GM20431 (cell line): ENCODE results near the gene TTC4.

Experiments used
- in situ Hi-C: fragments of 300-500 bp; cut with MseI, MboI; formaldehyde crosslinking; loops from one replicate; pipeline ENCODE4 v1.15.0; 2020; ENCODE audit warnings: low sequenced_read_pairs; ENCODE audit not compliant: unreplicated experiment

The TTC4 gene

DNA sequence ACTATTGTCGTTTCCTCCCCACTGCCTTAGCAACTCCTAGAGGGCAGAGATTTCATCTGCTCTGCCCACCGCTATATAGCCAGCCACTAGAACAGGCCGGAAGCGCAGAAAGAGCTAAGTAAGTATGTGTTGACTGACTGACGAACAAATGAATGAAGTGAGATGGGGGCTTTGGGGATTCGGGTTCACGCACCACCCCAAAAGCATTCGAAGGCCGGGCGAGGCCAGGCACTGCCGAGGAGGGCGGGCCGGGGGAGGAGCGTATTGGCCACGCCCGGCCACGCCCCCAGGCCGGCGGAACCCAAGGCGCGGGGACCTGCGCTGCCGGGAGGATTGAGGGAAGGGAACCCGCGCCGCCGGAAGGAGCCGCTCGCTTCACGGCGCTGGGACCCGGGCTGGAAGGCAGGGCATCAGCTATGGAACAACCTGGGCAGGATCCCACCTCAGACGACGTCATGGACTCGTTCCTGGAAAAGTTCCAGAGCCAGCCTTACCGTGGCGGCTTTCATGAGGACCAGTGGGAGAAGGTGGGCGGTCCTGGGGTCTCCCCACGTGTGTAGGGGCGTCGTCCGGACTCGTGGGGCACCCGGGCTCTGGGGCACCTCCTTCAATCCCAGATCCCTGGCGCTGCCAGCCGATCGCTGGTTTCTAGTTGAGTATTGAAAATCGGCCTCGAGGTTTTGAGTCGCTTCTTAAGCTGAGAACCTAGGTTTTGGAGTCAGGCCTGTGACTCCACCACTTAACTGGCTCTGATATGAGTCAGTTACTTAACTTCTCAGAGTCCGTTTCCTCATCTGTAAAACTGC, at the start of gene TTC4:
TTC4 (plus strand) TSS at position 369 of the 806 bp plus-strand sequence; CDS start at position 417, 48 bp downstream.
- in situ Hi-C loops = no loop called here

GRCh38 chr1:54666333-54666732, 49.3 kb upstream of the TTC4 start:
- in situ Hi-C loops = no loop called here

DNA sequence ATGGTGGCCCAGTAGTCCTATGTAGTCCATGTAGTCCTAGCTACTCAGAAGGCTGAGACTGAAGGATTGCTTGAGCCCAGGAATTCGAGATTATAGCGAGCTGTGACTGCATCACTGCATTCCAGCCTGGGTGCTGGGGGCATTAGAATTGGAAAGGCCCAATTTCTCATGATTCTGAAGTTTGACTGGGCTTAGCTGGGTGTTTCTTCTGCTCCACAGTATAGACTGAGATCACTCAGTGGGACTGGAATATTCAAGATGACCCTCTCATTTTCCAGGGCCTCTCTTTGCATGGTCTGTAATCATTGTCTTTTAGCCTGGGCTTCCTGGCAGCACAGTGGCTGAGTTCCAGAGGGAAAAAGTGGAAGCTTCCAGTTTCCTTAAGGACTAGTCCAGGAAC, 47.9 kb upstream of the TTC4 start:
- in situ Hi-C loops = no loop called here

DNA sequence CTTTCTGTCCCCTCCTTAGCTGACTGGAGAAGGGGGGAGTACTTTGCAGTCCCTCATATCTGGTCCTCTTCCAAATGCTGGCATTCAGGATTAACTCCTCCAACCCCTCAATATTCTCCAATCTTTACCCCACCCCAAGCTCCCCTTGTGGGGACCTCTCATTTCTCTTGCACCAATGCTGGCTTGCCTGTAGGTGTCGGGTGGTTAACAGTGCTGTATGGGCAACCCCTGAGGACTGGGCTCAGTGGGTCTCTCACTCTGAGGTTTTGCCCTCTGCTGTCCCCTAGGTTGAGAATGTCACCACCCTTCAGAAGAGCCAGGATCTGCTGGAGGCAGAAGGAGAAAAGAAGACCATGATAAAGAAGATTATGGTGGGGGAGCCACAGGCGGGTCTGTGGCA, 47.1 kb upstream of the TTC4 start:
- in situ Hi-C loops = no loop called here

DNA sequence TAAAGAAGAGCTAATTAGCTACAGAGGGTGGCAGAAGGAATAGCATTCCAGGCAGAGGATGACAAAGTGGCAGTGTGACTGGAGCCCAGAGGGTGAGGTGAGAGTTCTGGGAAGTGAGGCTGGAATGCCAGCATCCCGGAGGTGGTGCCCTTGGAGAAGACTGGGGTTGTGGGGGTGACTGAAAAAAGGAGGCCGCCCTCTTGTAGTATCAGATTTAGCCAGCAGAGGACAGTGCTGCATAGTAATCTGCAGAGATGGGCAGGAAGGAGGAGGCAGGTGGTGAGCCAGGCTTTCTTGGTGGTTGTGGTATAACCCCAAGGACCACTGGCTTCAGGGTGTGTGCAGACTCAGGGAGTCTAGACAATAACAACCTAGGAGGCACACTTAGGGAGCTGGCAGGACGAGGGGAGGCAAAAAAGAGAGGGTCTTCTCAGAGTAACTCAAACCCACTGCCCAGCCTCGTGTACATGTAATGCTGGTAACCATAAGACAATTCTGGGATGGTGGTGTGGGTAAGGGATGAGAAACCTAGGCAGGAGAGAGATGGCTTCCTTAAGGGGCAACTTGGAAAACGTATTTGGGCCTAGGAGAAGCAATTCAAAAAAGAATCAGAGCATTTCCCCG, 43.6 kb upstream of the TTC4 start:
- in situ Hi-C loops = loop anchor here (10.0 kb wide), 1 partner anchor 143 kb away; no protein-coding TSS in a partner anchor

- in situ Hi-C loops = loop anchor here (10.0 kb wide), 1 partner anchor 136 kb away; no protein-coding TSS in a partner anchor
These were observed 36.7 kb upstream of the TTC4 start for GRCh38 chr1:54678776-54679643.

DNA sequence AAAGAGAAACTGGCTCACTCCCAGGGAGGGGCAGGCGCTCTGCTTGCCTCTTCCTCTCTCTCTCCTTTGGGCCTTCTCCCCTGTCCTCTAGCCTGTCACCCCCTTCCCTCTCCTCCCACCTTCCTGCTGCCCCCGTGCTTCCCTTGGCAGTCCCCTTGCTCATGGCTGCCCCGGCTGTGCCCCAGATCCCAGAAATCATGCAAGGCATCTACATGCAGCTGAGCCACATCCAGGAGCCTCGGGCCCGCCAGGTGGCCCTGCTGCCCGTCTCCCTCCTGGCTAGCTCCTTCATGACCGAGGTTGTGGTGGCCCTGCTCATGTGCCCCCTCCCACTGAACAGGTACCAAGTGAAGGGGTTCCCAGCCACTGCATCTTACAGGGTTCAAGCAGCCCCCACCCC, 36.0 kb upstream of the TTC4 start:
- in situ Hi-C loops = loop anchor here (10.0 kb wide), 1 partner anchor 135 kb away; no protein-coding TSS in a partner anchor

DNA sequence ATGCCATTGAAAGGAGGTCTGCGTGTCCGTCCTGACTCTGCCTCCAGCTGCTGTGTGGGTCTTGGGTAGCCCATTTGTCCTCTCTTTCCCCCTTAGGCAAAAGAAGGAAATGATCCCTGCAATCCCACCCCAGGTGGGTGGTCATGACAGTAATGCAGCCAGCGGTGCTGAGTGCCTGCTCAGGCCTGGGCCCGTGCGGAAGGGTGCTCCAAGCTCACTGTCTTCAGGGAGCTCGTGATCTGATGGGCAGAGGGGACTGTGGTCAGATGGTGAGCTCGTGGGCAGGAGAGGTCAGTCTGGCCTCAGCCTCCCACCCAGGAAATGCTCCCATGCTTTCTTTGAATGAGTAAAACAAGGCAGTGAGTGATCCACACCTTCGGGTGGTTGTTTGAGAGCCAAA, 35.3 kb upstream of the TTC4 start:
- in situ Hi-C loops = no loop called here

DNA sequence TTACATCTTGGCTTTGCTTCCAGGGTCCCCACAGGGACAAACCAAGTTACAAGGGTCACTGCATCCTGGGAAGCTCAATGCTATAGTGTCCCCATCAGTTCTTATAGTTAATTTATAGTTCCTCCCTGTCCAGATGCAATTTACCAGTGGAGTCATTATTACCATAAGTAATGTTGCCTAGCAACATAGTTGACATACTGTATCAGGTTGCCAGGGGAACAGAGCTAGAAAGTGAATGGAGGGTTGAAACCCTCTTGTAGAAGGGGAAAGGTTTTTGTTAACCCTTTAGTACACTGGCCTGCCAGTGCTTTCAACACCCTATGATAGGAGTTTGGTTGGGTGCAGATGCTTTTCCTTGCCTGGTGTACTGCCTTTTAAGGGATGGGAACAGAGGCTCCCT, 34.3 kb upstream of the TTC4 start:
- in situ Hi-C loops = no loop called here

DNA sequence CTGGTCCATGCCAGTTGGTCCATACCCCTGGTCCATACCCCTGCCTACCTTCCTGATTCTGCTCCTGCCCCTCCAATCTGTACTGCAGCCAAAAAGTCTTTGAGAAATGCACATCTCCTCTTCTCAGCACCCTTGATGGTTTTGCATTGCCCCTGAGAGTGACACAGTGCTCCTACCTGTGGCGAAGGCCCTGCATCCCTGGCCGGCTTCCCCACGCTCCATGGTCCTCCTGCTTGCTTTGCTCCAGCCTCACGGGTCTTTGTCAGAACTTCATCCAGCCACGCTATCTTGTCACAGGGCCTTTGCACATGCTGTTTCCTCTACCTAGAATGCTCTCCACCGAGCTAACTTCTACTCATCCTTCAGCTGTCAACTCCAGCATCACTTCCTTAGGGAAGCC, 32.2 kb upstream of the TTC4 start:
- in situ Hi-C loops = no loop called here

DNA sequence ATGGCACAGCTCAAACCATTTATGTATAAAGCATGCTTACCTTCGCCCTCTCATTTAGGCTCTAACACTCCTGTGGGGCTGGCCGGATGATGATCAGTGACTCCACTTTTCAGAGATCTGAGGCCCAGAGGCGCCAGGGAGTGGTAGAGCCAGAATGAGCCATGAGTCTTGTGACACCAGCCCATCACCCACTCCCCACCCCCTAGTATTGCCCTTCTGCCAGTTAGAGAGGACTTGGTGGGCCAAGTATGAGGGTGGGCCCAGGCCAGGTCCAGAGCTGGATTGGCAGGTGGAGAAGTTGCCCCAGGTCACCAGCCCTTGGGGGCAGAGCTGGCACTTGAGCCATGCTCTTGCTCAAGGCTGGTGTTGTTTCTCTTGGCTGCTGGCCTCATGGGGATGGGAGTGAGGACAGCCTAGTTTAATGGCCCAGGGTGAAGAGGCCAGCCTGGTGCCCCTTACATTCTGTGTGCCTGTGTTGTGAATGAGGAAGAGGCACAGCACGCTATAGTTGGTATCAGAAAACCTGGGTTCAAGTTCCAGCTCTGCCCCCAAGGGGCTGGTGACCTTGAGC, 30.2 kb upstream of the TTC4 start:
- in situ Hi-C loops = no loop called here

DNA sequence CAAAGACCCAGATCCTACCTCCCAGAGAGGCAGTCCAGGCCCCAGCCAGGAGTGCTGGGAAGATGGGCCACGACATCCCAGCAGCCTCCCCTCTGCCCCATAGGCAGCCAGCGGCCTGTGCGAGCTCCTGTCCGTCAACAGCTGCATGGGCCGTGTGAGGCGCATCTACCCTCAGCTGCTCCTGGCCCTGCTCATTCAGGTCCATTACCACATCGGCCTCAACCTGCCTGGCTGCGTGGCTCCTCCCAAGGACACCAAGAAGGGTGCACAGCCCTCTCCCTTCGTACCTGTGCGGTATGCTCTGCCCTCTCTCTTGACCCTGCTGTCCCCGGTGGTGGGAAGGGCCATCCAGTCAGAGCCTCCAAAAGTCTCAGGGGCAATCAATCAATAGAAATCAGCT, 29.5 kb upstream of the TTC4 start:
- in situ Hi-C loops = no loop called here

DNA sequence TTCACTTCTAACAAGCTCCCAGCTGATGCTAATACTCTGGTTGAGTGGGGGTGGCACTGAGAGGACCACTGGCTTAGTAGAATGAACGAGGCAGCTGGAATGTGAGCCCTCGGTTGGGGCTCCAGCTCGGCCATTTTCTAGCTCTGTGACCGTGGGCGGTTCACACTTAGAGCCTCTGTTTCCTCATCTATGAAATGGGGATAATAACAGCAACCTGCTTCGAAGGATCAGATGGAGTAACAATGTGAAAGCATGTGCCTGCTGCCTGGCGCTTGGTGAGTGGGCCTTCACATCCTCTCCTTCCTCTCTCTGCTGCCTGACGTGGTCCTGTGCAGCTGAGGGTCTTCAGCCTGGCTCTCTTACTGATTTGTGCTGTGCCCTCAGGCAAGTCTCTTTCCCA, 20.9 kb upstream of the TTC4 start:
- in situ Hi-C loops = no loop called here

DNA sequence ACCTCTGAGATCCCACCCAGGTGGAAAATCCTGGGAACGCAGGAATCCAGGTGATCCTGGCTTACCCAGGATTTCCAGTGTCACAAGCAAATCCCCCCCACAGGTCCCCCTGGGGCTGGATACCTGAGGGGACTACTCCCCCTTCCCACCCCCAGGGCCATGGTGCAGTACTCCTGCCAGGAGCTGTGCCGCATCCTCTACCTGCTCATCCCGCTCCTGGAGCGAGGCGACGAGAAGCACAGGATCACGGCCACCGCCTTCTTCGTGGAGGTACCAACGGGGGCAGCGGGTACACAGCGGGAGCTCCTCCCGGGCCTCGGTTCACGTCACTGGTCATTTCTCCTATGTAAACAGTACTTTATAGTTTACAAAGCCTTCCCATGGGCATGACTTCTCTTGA, 20.4 kb upstream of the TTC4 start:
- in situ Hi-C loops = no loop called here

- in situ Hi-C loops = no loop called here
These were observed 19.9 kb upstream of the TTC4 start for GRCh38 chr1:54695764-54696163.

GRCh38 chr1:54696262-54696661, 19.4 kb upstream of the TTC4 start:
- in situ Hi-C loops = no loop called here

DNA sequence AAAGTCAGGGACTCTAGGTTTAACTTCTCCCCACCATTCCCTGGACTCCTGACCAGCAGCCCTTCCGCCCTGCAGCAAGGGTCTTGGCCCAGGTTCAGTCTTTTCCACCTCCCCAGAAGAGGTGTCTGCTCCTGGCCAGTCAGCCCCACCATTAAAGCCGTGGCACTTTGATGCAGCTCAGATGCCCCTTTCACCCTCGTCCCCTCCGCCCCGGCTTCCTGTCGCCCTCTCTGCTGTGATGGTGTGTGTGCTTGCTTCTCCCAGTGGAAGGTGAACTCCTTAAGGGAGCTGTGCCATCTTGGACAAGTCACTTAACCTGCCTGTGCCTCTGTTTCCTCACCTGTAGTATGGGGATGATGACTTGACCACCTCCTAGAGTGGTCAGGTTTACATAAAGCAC, 17.8 kb upstream of the TTC4 start:
- in situ Hi-C loops = no loop called here

DNA sequence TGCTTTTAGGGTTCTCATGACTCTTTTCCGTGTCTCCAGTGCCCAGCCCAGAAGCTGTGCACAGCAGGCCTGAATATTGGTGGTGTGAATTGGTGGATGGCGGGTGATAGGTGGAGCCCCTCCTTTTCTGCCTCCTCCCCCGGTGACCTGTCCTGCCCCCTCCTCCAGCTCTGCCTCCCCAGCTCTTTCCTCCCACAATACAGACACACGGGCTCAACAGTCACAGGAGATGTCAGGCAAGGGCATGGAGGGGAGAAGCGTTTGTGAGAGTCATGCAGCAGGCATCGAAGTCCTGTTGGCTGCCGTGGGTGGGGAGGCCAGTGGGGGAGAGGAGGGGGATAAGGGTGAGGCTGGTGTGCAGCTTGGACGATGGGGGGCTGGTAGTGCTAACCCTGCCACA, 17.3 kb upstream of the TTC4 start:
- in situ Hi-C loops = no loop called here

- in situ Hi-C loops = no loop called here
These were observed 15.6 kb upstream of the TTC4 start for GRCh38 chr1:54699936-54700525.

DNA sequence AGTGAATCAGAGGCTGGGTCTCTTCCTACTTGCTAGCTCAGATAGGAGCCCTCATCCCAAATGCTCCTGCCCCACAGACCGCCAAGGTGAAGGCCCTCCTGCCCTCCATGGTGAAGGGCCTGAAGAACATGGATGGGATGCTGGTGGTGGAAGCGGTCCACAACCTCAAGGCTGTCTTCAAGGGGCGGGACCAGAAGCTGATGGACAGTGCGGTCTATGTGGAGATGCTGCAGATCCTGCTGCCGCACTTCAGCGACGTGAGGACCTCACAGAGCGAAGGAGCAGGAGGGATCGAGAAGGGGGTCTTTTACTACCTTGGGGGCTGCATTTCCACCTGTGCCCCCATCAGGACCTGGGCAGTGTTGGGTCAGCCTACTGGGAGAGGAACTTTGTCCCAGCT, 14.6 kb upstream of the TTC4 start:
- in situ Hi-C loops = no loop called here
